GM23338 (cell line): ENCODE data around the gene SPRR1B. TPM values are rescaled to one million over a fixed set of nuclear protein-coding genes. Genes with fewer than 3 reads are reported as not detected.

ENCODE experiments used
- ATAC-seq: fragments of 200-7000 bp; cut with Tn5 transposase; 3 replicates; pipeline ENCODE4 v1.9.1; 2020
- DNase-seq: peaks from one replicate; pipeline ENCODE4 v3.0.0-alpha.2; 2015; ENCODE audit warnings: low spot score
- H2AFZ ChIP-seq: fragments of 200-600 bp; sonication (generic); 2 replicates; pipeline ENCODE4 v1.8.0; 2016; ENCODE audit warnings: antibody characterized with exemption, mild to moderate bottlenecking, moderate library complexity
- H3F3A ChIP-seq: fragments of 200-600 bp; sonication (generic); replicated peaks from 2 replicates; pipeline ENCODE4 v1.8.0; 2017; ENCODE audit warnings: antibody characterized with exemption, mixed run types, low read depth
- H3K27ac ChIP-seq: fragments of 200-600 bp; sonication (generic); 2 replicates; pipeline ENCODE4 v1.6.1; 2016; ENCODE audit warnings: low read depth
- H3K27me3 ChIP-seq: fragments of 200-600 bp; sonication (generic); 2 replicates; pipeline ENCODE4 v1.8.0; 2016; ENCODE audit warnings: mild to moderate bottlenecking, mixed run types, moderate library complexity; ENCODE audit not compliant: insufficient read depth
- H3K36me3 ChIP-seq: fragments of 200-600 bp; sonication (generic); 2 replicates; pipeline ENCODE4 v1.8.0; 2016; ENCODE audit warnings: mild to moderate bottlenecking; ENCODE audit not compliant: insufficient read depth
- H3K4me1 ChIP-seq: fragments of 200-600 bp; sonication (generic); 2 replicates; pipeline ENCODE4 v1.8.0; 2016; ENCODE audit warnings: mild to moderate bottlenecking, moderate library complexity; ENCODE audit not compliant: insufficient read depth
- H3K4me2 ChIP-seq: fragments of 200-600 bp; sonication (generic); 2 replicates; pipeline ENCODE4 v1.7.1; 2017; ENCODE audit warnings: mixed run types
- H3K4me3 ChIP-seq: fragments of 200-600 bp; sonication (generic); 2 replicates; pipeline ENCODE4 v1.6.1; 2016; ENCODE audit warnings: mixed run types
- H3K79me2 ChIP-seq: fragments of 200-600 bp; sonication (generic); replicated peaks from 2 replicates; pipeline ENCODE4 v1.8.0; 2017; ENCODE audit warnings: mild to moderate bottlenecking; ENCODE audit not compliant: insufficient read depth
- H3K9me2 ChIP-seq: fragments of 200-600 bp; sonication (generic); 2 replicates; pipeline ENCODE4 v1.8.0; 2017; ENCODE audit not compliant: insufficient read depth
- H4K20me1 ChIP-seq: fragments of 200-600 bp; sonication (generic); replicated peaks from 2 replicates; pipeline ENCODE4 v1.8.0; 2017; ENCODE audit warnings: mild to moderate bottlenecking; ENCODE audit not compliant: insufficient read depth
- H3K27ac Mint-ChIP-seq: 2 replicates; pipeline ENCODE4 v1.8.0; 2020; ENCODE audit warnings: inconsistent platforms, mild to moderate bottlenecking, moderate library complexity, mixed read lengths
- H3K27me3 Mint-ChIP-seq: 3 replicates; pipeline ENCODE4 v1.8.0; 2022; ENCODE audit warnings: low read depth, mild to moderate bottlenecking, moderate library complexity, mixed read lengths, inconsistent platforms; ENCODE audit not compliant: insufficient read depth, poor library complexity
- H3K36me3 Mint-ChIP-seq: 3 replicates; pipeline ENCODE4 v1.8.0; 2021; ENCODE audit warnings: low read depth, mild to moderate bottlenecking, inconsistent platforms, moderate library complexity, mixed read lengths
- H3K4me1 Mint-ChIP-seq: 3 replicates; pipeline ENCODE4 v1.8.0; 2020; ENCODE audit warnings: mild to moderate bottlenecking, inconsistent platforms, mixed read lengths
- H3K4me3 Mint-ChIP-seq: 3 replicates; pipeline ENCODE4 v1.8.0; 2021; ENCODE audit warnings: moderate library complexity, mild to moderate bottlenecking, inconsistent platforms, mixed read lengths
- H3K9me3 Mint-ChIP-seq: 3 replicates; pipeline ENCODE4 v1.8.0; 2020; ENCODE audit warnings: moderate library complexity, mild to moderate bottlenecking, inconsistent platforms, mixed read lengths
- CREB1 ChIP-seq: fragments of 250-450 bp; sonication (Bioruptor Pico); IDR thresholded peaks from 2 replicates; pipeline ENCODE4 v1.5.0; 2020; ENCODE audit warnings: low read depth, mild to moderate bottlenecking, moderate library complexity
- CTCF ChIP-seq, 2 experiments: fragments of 200-600 bp in 1 of 2; sonication (generic) in 1 of 2; conservative IDR thresholded peaks; 2 replicates each; pipeline versions ENCODE4 v1.5.1 to v1.6.1; 2016 to 2017; ENCODE audit warnings: antibody characterized with exemption in 2 of 2, low read depth in 2 of 2, mild to moderate bottlenecking in 2 of 2, moderate library complexity in 1 of 2
- ETS1 ChIP-seq: IDR thresholded peaks from 2 replicates; pipeline ENCODE4 v1.6.1; 2016; ENCODE audit warnings: antibody characterized with exemption
- EZH2 ChIP-seq: fragments of 200-600 bp; sonication (generic); IDR thresholded peaks from one replicate; pipeline ENCODE4 v1.8.0; 2017; ENCODE audit warnings: antibody characterized with exemption, mild to moderate bottlenecking, low read depth; ENCODE audit not compliant: unreplicated experiment
- EZH2phosphoT487 ChIP-seq: fragments of 200-600 bp; sonication (generic); IDR thresholded peaks from one replicate; pipeline ENCODE4 v1.8.1; 2018; ENCODE audit warnings: antibody characterized with exemption; ENCODE audit not compliant: unreplicated experiment
- JUNB ChIP-seq: IDR thresholded peaks from one replicate; pipeline ENCODE4 v1.6.1; 2016; ENCODE audit warnings: antibody characterized with exemption; ENCODE audit not compliant: unreplicated experiment
- NANOG ChIP-seq: IDR thresholded peaks from 2 replicates; pipeline ENCODE4 v1.6.1; 2016; ENCODE audit warnings: antibody characterized with exemption, borderline replicate concordance
- POLR2AphosphoS5 ChIP-seq: IDR thresholded peaks from 2 replicates; pipeline ENCODE4 v1.6.1; 2016; ENCODE audit warnings: antibody characterized with exemption, low read depth
- STAT1 ChIP-seq: IDR thresholded peaks from one replicate; pipeline ENCODE4 v1.6.1; 2016; ENCODE audit warnings: antibody characterized with exemption; ENCODE audit not compliant: unreplicated experiment
- ZNF114 ChIP-seq: fragments of 250-450 bp; sonication (Bioruptor Pico); IDR thresholded peaks from 2 replicates; pipeline ENCODE4 v1.5.0; 2020; ENCODE audit warnings: mild to moderate bottlenecking, moderate library complexity
- ZNF331 ChIP-seq: fragments of 250-450 bp; sonication (Bioruptor Pico); IDR thresholded peaks from 2 replicates; pipeline ENCODE4 v1.5.0; 2020; ENCODE audit warnings: low read depth, mild to moderate bottlenecking, moderate library complexity
- ZNF462 ChIP-seq: fragments of 250-450 bp; sonication (Bioruptor Pico); IDR thresholded peaks from 2 replicates; pipeline ENCODE4 v1.5.0; 2020; ENCODE audit warnings: mild to moderate bottlenecking, moderate library complexity
- polyA plus RNA-seq: library from polyadenylated mRNA; unstranded; fragments of >200 nt; fragmentation: Nextera tagmentation; extraction: Ambion mirVana; gene quantifications from 2 replicates; pipeline ENCODE4 v1.2.1, GENCODE V29; 2016
- total RNA-seq: library from RNA; depleted of rRNA; stranded (reverse); fragments of >200 nt; shearing (Covaris generic); gene quantifications from 2 replicates; pipeline ENCODE4 v1.2.3, GENCODE V29; 2014
- TF ChIP-seq, protein P1 (sequence below): IDR thresholded peaks from one replicate; pipeline ENCODE4 v1.6.1; 2018; ENCODE audit warnings: antibody characterized with exemption; ENCODE audit not compliant: unreplicated experiment

SPRR1B gene
- total and polyA plus RNA-seq, 2 experiments from 2014 or later: not detected

GRCh38 chr1:152983234-152983633 is 47.8 kb upstream of the SPRR1B start (continued):
- TF ChIP-seq ZNF331 (CRISPR knock-in tag) (no peak), EZH2phosphoT487 (no peak), POLR2AphosphoS5 (no peak), NANOG (no peak), ZNF114 (CRISPR knock-in tag) (no peak)

DNA sequence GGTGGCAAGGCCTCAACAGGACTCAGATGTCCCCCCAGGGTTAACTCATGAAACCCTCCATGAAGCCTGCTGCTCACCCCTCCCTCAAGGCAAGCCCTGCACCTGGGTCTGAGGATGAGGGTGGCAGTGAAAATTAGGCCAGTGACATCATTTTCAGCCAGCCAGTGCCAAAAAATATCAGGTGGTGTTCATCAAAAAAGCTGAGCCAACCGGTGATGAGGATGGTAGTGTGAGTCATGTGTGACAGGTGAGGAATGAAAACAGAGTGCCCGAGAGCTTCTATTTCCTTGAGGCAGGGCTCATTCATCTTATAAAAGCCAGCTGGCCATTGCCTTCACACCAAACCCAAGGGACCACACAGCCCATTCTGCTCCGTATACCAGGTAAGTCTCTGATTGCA is 47.3 kb upstream of the SPRR1B start, which contains the start of gene SPRR1A:
TSS of gene SPRR1A (plus strand) at position 339 of the 400 bp plus-strand sequence. CDS start 1,150 bp downstream, outside the sequence.
- no peak for TF ChIP-seq JUNB
- TF ChIP-seq ZNF462 (CRISPR knock-in tag): no peak
- no peak for TF ChIP-seq EZH2
- TF ChIP-seq ETS1: no peak
- TF ChIP-seq NANOG: no peak
- no peak for TF ChIP-seq STAT1
- TF ChIP-seq, protein P1, sequence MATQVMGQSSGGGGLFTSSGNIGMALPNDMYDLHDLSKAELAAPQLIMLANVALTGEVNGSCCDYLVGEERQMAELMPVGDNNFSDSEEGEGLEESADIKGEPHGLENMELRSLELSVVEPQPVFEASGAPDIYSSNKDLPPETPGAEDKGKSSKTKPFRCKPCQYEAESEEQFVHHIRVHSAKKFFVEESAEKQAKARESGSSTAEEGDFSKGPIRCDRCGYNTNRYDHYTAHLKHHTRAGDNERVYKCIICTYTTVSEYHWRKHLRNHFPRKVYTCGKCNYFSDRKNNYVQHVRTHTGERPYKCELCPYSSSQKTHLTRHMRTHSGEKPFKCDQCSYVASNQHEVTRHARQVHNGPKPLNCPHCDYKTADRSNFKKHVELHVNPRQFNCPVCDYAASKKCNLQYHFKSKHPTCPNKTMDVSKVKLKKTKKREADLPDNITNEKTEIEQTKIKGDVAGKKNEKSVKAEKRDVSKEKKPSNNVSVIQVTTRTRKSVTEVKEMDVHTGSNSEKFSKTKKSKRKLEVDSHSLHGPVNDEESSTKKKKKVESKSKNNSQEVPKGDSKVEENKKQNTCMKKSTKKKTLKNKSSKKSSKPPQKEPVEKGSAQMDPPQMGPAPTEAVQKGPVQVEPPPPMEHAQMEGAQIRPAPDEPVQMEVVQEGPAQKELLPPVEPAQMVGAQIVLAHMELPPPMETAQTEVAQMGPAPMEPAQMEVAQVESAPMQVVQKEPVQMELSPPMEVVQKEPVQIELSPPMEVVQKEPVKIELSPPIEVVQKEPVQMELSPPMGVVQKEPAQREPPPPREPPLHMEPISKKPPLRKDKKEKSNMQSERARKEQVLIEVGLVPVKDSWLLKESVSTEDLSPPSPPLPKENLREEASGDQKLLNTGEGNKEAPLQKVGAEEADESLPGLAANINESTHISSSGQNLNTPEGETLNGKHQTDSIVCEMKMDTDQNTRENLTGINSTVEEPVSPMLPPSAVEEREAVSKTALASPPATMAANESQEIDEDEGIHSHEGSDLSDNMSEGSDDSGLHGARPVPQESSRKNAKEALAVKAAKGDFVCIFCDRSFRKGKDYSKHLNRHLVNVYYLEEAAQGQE: no peak
- TF ChIP-seq ZNF114 (CRISPR knock-in tag): no peak
- no peak for TF ChIP-seq POLR2AphosphoS5
- TF ChIP-seq CREB1 (CRISPR knock-in tag): no peak
- no peak for TF ChIP-seq CTCF (conservative IDR thresholded peaks at IDR 0.05; ENCODE audit: low read depth in 2 of 2)
- no peak for TF ChIP-seq EZH2phosphoT487
- TF ChIP-seq ZNF331 (CRISPR knock-in tag): no peak
- Histone ChIP-seq H3F3A (no peaks in the 10 kb centered on the region), H3K36me3 (no peaks in the 10 kb centered on the region), H2AFZ (no peak within 1 kb of the TSS), H3K4me1 (no peaks in the 10 kb centered on the region), H4K20me1 (no peaks in the 10 kb centered on the region), H3K79me2 (no peaks in the 10 kb centered on the region), H3K27me3 (no peaks in the 10 kb centered on the region), H3K4me3 (no peak within 1 kb of the TSS), H3K9me2 (no peaks in the 10 kb centered on the region), H3K4me2 (no peak within 1 kb of the TSS), H3K27ac (no peak within 1 kb of the TSS)
- H3K36me3 Mint-ChIP-seq: no peaks in the 10 kb centered on the region
- DNase-seq: no peak
- H3K4me3 Mint-ChIP-seq: no peak within 1 kb of the TSS
- peaks cover 13% of the 10 kb centered on the region for H3K27me3 Mint-ChIP-seq
- no peaks in the 10 kb centered on the region; the same call in 2 of the 3 replicates for H3K9me3 Mint-ChIP-seq
- no peak for ATAC-seq
- H3K4me1 Mint-ChIP-seq: peaks cover 4% of the 10 kb centered on the region; the same call in 2 of the 3 replicates
- no peak within 1 kb of the TSS for H3K27ac Mint-ChIP-seq
